HCT116 (cell line): ENCODE results near the gene DUOXA2.

Source experiments
- ATF3 ChIP-seq: IDR thresholded peaks from 2 replicates; pipeline ENCODE4 v1.6.1; 2012
- CTCF ChIP-seq, 3 experiments: fragments of 200-600 bp in 1 of 3; sonication (generic) in 1 of 3; IDR thresholded peaks in 2 of 3; conservative IDR thresholded peaks in 1 of 3; 2 replicates each; pipeline ENCODE4 v1.5.1; 2012 to 2017; ENCODE audit warnings: low read depth in 2 of 3, low read length in 2 of 3, antibody characterized with exemption in 1 of 3, borderline replicate concordance in 1 of 3, control low read depth in 1 of 3, mild to moderate bottlenecking in 1 of 3, mixed read lengths in 1 of 3, mixed run types in 1 of 3, moderate library complexity in 1 of 3; ENCODE audit not compliant: insufficient read depth in 1 of 3
- EZH2 ChIP-seq: fragments of 200-600 bp; sonication (generic); IDR thresholded peaks from 2 replicates; pipeline ENCODE4 v1.6.1; 2017; ENCODE audit warnings: antibody characterized with exemption, mixed run types
- JUND ChIP-seq: IDR thresholded peaks from 2 replicates; pipeline ENCODE4 v1.6.1; 2012
- MAX ChIP-seq: IDR thresholded peaks from 2 replicates; pipeline ENCODE4 v1.6.1; 2012
- POLR2A ChIP-seq: IDR thresholded peaks from 2 replicates; pipeline ENCODE4 v1.7.0; 2011; ENCODE audit warnings: borderline replicate concordance; ENCODE audit not compliant: insufficient read depth, insufficient read length; ENCODE audit errors: extremely low read depth
- POLR2AphosphoS5 ChIP-seq: IDR thresholded peaks from 2 replicates; pipeline ENCODE4 v1.6.1; 2011; ENCODE audit warnings: mild to moderate bottlenecking, low read depth, low read length, moderate library complexity
- RAD21 ChIP-seq: IDR thresholded peaks from 2 replicates; pipeline ENCODE4 v1.6.1; 2012; ENCODE audit warnings: low read depth, mild to moderate bottlenecking
- REST ChIP-seq: IDR thresholded peaks from 2 replicates; pipeline ENCODE4 v1.6.1; 2012; ENCODE audit warnings: low read depth
- SIN3A ChIP-seq: IDR thresholded peaks from 2 replicates; pipeline ENCODE4 v1.6.1; 2012; ENCODE audit warnings: low read depth
- SP1 ChIP-seq: IDR thresholded peaks from 2 replicates; pipeline ENCODE4 v1.6.1; 2012; ENCODE audit warnings: low read depth
- ZFX ChIP-seq: fragments of 450-650 bp; IDR thresholded peaks from 2 replicates; pipeline ENCODE4 v1.6.1; 2017
- ZNF274 ChIP-seq: fragments of 200-500 bp; sonication (Bioruptor generic); IDR thresholded peaks from 2 replicates; pipeline ENCODE4 v1.6.1; 2014; ENCODE audit warnings: mild to moderate bottlenecking, low read depth, low read length, inconsistent platforms

- no peak for TF ChIP-seq REST
- no peak for TF ChIP-seq CTCF (IDR thresholded peaks at IDR 0.05 in 2 of 3, conservative IDR thresholded peaks at IDR 0.05 in 1 of 3; ENCODE audit: borderline replicate concordance in 1 of 3, insufficient read depth in 1 of 3, low read depth in 2 of 3, low read length in 2 of 3)
- no peak for TF ChIP-seq MAX
- TF ChIP-seq ATF3: no peak
- TF ChIP-seq ZFX: no peak
- no peak for TF ChIP-seq POLR2A
- no peak for TF ChIP-seq ZNF274
- TF ChIP-seq POLR2AphosphoS5: no peak
- no peak for TF ChIP-seq EZH2
- TF ChIP-seq SIN3A: no peak
- no peak for TF ChIP-seq RAD21
- no peak for TF ChIP-seq JUND
- TF ChIP-seq SP1: no peak
Measured at GRCh38 chr15:45088801-45089711, 25.1 kb upstream of the DUOXA2 start.
